ENCODE measurements around the gene TRPC3.

The TRPC3 gene

GRCh38 chr4:121851354-121851753 lies 100.5 kb downstream of the TRPC3 start:
- TF ChIP-seq POLR2A (IDR thresholded peaks at IDR 0.05; ENCODE audit: extremely low read depth, insufficient read length) = no peak
- TF ChIP-seq MAX (IDR thresholded peaks at IDR 0.05; ENCODE audit: low read depth, low read length) = no peak
- TF ChIP-seq CTCF (IDR thresholded peaks at IDR 0.05; ENCODE audit: low read depth, low read length) = no peak

GRCh38 chr4:121846662-121847061 lies 105.2 kb downstream of the TRPC3 start:
- no peak for DNase-seq (ENCODE audit: low read depth)
- TF ChIP-seq CTCF (IDR thresholded peaks at IDR 0.05; ENCODE audit: low read depth, low read length) (no peak), POLR2A (IDR thresholded peaks at IDR 0.05; ENCODE audit: extremely low read depth, insufficient read length) (no peak), MYC (IDR thresholded peaks at IDR 0.05; ENCODE audit: low read depth, low read length) (no peak), MAX (IDR thresholded peaks at IDR 0.05; ENCODE audit: low read depth, low read length) (no peak)
- no peak overlapping the region for H3K4me3 ChIP-seq (ENCODE audit: low read depth, low read length)

More at GRCh38 chr4:121851354-121851753, 100.5 kb downstream of the TRPC3 start:
- H3K4me3 ChIP-seq (ENCODE audit: low read depth, low read length) = no peak overlapping the region
- DNase-seq (ENCODE audit: low read depth) = no peak

- DNase-seq (ENCODE audit: low read depth) = no peak
These were observed 109.0 kb downstream of the TRPC3 start for GRCh38 chr4:121842862-121843261.

GRCh38 chr4:121838136-121838535 lies 113.7 kb downstream of the TRPC3 start:
- TF ChIP-seq MYC (IDR thresholded peaks at IDR 0.05; ENCODE audit: low read depth, low read length) (no peak), POLR2A (IDR thresholded peaks at IDR 0.05; ENCODE audit: extremely low read depth, insufficient read length) (no peak), CTCF (IDR thresholded peaks at IDR 0.05; ENCODE audit: low read depth, low read length) (no peak), MAX (IDR thresholded peaks at IDR 0.05; ENCODE audit: low read depth, low read length) (no peak)
- DNase-seq (ENCODE audit: low read depth) = no peak
- H3K4me3 ChIP-seq (ENCODE audit: low read depth, low read length) = no peak overlapping the region

More at GRCh38 chr4:121842862-121843261, 109.0 kb downstream of the TRPC3 start:
- H3K4me3 ChIP-seq (ENCODE audit: low read depth, low read length) = no peak overlapping the region
- TF ChIP-seq CTCF (IDR thresholded peaks at IDR 0.05; ENCODE audit: low read depth, low read length) = no peak
- no peak for TF ChIP-seq MAX (IDR thresholded peaks at IDR 0.05; ENCODE audit: low read depth, low read length)
- TF ChIP-seq POLR2A (IDR thresholded peaks at IDR 0.05; ENCODE audit: extremely low read depth, insufficient read length) = no peak
- TF ChIP-seq MYC (IDR thresholded peaks at IDR 0.05; ENCODE audit: low read depth, low read length) = no peak

GRCh38 chr4:121829511-121829910 lies 122.3 kb downstream of the TRPC3 start:
- TF ChIP-seq CTCF (IDR thresholded peaks at IDR 0.05; ENCODE audit: low read depth, low read length) (no peak), MAX (IDR thresholded peaks at IDR 0.05; ENCODE audit: low read depth, low read length) (no peak), MYC (IDR thresholded peaks at IDR 0.05; ENCODE audit: low read depth, low read length) (no peak), POLR2A (IDR thresholded peaks at IDR 0.05; ENCODE audit: extremely low read depth, insufficient read length) (no peak)

More at GRCh38 chr4:121829511-121829910, 122.3 kb downstream of the TRPC3 start:
- H3K4me3 ChIP-seq (ENCODE audit: low read depth, low read length) = no peak overlapping the region
- no peak for DNase-seq (ENCODE audit: low read depth)
